ENCODE data around the gene BCAR3.

DNA sequence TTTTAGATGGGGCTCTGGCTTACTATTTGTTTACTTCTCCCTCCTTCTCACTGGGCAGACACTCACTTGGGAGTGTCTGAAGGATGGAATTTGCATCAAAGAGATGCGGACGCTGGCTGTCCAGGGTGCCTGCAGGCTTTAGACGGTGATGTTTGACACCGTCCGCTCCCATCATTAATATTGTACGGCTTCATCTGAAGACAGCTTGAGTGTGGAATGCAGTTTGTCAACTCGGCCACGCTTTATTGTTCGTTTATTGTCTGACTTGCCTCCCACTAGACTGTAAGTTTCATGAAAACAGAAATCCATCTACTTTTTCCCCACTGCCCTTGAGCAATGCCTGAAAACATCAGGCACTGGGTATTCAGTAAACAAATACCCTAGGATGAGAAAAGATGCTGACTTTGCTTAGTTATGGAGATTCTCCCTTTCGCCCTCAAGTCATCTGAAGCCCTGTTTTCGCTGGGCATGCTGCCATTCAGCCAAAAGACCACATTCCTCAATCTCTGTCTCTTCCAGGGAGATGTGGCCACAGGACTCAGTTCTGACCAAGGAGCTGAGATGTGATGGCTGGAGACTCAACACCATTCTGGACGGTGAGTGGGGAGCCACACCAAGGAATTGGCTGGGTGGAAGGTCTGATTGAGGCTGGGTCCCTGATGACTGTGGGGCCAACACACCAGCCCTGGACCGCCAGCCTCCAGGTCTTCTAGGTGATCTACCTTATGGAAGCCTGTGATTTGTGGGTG is 87.6 kb downstream of the BCAR3 start:
- TF ChIP-seq, protein P1, sequence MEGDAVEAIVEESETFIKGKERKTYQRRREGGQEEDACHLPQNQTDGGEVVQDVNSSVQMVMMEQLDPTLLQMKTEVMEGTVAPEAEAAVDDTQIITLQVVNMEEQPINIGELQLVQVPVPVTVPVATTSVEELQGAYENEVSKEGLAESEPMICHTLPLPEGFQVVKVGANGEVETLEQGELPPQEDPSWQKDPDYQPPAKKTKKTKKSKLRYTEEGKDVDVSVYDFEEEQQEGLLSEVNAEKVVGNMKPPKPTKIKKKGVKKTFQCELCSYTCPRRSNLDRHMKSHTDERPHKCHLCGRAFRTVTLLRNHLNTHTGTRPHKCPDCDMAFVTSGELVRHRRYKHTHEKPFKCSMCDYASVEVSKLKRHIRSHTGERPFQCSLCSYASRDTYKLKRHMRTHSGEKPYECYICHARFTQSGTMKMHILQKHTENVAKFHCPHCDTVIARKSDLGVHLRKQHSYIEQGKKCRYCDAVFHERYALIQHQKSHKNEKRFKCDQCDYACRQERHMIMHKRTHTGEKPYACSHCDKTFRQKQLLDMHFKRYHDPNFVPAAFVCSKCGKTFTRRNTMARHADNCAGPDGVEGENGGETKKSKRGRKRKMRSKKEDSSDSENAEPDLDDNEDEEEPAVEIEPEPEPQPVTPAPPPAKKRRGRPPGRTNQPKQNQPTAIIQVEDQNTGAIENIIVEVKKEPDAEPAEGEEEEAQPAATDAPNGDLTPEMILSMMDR (IDR thresholded peaks at IDR 0.05) = no peak
- no peak for TF ChIP-seq EP300 (IDR thresholded peaks at IDR 0.05)

Measured in suprapubic skin (tissue), 3 donors.